ENCODE data around the gene RTTN.

The RTTN gene

DNA sequence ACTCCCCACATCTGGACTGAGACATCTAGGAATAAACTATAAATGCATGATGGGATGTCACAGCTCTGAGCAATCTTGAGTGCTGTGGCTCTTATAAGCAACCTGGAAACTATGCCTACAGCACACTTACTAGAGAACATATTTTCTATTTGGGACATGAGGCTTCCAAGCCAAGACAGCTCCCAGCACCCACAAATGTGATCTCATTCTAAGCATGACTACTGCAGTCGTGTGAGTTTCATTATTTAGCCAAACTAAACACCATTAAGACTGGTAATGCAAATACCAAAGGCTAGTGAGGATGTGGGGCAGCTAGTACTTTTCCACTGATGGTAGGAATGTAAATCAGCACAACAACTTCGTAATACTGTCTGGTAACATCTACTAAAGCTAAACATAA lies 72.5 kb downstream of the RTTN start:
- no peak overlapping the region for H3K27ac ChIP-seq (ENCODE audit: low read depth, low read length)
- peaks cover 28% of the 10 kb centered on the region; the same call in 1 of the 2 replicates for H3K36me3 ChIP-seq (ENCODE audit: low read length)
- H3K4me2 ChIP-seq (ENCODE audit: low read depth, low read length, poor library complexity, severe bottlenecking) = no peak overlapping the region
- H3K4me3 ChIP-seq (ENCODE audit: insufficient read depth, low read length, poor library complexity, severe bottlenecking) = no peak overlapping the region
- no peaks in the 10 kb centered on the region for H4K20me1 ChIP-seq (ENCODE audit: low read depth, low read length)
- no peaks in the 10 kb centered on the region for H3K9me3 ChIP-seq (ENCODE audit: insufficient read depth, low read length)
- TF ChIP-seq, protein P1, sequence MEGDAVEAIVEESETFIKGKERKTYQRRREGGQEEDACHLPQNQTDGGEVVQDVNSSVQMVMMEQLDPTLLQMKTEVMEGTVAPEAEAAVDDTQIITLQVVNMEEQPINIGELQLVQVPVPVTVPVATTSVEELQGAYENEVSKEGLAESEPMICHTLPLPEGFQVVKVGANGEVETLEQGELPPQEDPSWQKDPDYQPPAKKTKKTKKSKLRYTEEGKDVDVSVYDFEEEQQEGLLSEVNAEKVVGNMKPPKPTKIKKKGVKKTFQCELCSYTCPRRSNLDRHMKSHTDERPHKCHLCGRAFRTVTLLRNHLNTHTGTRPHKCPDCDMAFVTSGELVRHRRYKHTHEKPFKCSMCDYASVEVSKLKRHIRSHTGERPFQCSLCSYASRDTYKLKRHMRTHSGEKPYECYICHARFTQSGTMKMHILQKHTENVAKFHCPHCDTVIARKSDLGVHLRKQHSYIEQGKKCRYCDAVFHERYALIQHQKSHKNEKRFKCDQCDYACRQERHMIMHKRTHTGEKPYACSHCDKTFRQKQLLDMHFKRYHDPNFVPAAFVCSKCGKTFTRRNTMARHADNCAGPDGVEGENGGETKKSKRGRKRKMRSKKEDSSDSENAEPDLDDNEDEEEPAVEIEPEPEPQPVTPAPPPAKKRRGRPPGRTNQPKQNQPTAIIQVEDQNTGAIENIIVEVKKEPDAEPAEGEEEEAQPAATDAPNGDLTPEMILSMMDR (IDR thresholded peaks at IDR 0.05; ENCODE audit: insufficient read depth, low read length, poor library complexity, severe bottlenecking) = no peak
- TF ChIP-seq EZH2phosphoT487 (conservative IDR thresholded peaks at IDR 0.05; ENCODE audit: low read length) = no peak
- no peak overlapping the region for H2AFZ ChIP-seq (ENCODE audit: low read depth, low read length, severe bottlenecking)
- no peaks in the 10 kb centered on the region for H3K79me2 ChIP-seq (ENCODE audit: insufficient read depth, low read length)
- H3F3A ChIP-seq (ENCODE audit: insufficient read depth) = no peaks in the 10 kb centered on the region
- no peaks in the 10 kb centered on the region for H3K9me2 ChIP-seq (replicated peaks; ENCODE audit: insufficient read depth, low read length)
- H3K27me3 ChIP-seq (ENCODE audit: low read length) = no peaks in the 10 kb centered on the region
- H3K9ac ChIP-seq (ENCODE audit: low read length) = no peak overlapping the region

DNA sequence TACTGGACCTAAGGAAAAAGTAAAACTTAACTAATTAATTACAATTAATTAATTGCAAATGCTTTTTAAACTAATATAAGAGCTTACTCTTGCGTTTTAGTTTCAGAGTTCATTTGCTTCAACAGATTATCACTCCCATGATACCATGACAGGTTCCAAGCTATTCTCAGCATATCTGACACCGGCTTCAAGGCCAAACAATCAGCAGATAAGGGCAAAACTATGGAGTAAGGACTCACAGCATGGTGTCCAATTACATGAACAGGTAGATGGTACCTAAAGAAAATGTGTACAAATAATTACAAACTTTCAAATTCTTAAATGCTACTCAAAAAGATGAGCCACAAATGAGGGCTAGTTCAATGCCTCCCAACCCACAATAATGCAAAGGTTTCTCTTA lies 77.2 kb downstream of the RTTN start:
- no peak overlapping the region for H3K9ac ChIP-seq (ENCODE audit: low read length)
- H3K27ac ChIP-seq (ENCODE audit: low read depth, low read length) = no peak overlapping the region
- H3K4me2 ChIP-seq (ENCODE audit: low read depth, low read length, poor library complexity, severe bottlenecking) = no peak overlapping the region
- H2AFZ ChIP-seq (ENCODE audit: low read depth, low read length, severe bottlenecking) = no peak overlapping the region
- no peaks in the 10 kb centered on the region for H3K27me3 ChIP-seq (ENCODE audit: low read length)
- no peak overlapping the region for H3K4me3 ChIP-seq (ENCODE audit: insufficient read depth, low read length, poor library complexity, severe bottlenecking)
- no peaks in the 10 kb centered on the region for H3F3A ChIP-seq (ENCODE audit: insufficient read depth)
- H3K79me2 ChIP-seq (ENCODE audit: insufficient read depth, low read length) = no peaks in the 10 kb centered on the region
- H3K9me3 ChIP-seq (ENCODE audit: insufficient read depth, low read length) = no peaks in the 10 kb centered on the region
- H3K36me3 ChIP-seq (ENCODE audit: low read length) = peaks cover 29% of the 10 kb centered on the region; the same call in 1 of the 2 replicates
- H3K9me2 ChIP-seq (replicated peaks; ENCODE audit: insufficient read depth, low read length) = no peaks in the 10 kb centered on the region
- TF ChIP-seq EZH2phosphoT487 (conservative IDR thresholded peaks at IDR 0.05; ENCODE audit: low read length) = no peak
- TF ChIP-seq, protein P1 (IDR thresholded peaks at IDR 0.05; ENCODE audit: insufficient read depth, low read length, poor library complexity, severe bottlenecking) = no peak
- H4K20me1 ChIP-seq (ENCODE audit: low read depth, low read length) = no peaks in the 10 kb centered on the region

DNA sequence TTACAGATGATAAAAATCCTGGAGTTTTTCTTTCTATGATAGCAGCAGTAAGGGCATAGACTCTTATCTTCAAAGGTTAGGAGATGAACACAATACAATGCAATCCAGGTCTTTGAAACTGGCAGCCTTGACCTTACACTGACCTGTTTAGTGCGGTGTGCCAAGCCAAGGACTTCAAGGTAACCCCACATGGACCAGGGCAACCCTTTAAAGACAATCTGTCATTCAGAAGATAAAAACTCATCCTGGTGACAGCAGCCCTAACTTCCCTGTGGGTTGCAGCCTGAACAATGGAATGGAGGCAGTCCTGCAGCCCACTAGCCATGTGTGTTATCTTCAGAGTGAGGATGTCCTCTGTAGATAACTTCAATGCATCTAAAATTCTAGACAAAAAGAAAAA lies 78.1 kb downstream of the RTTN start:
- Histone ChIP-seq H3K27ac (ENCODE audit: low read depth, low read length) (no peak overlapping the region), H3K9ac (ENCODE audit: low read length) (no peak overlapping the region), H3K4me3 (ENCODE audit: insufficient read depth, low read length, poor library complexity, severe bottlenecking) (no peak overlapping the region), H3F3A (ENCODE audit: insufficient read depth) (no peaks in the 10 kb centered on the region), H4K20me1 (ENCODE audit: low read depth, low read length) (no peaks in the 10 kb centered on the region), H3K9me3 (ENCODE audit: insufficient read depth, low read length) (no peaks in the 10 kb centered on the region), H2AFZ (ENCODE audit: low read depth, low read length, severe bottlenecking) (no peak overlapping the region), H3K36me3 (ENCODE audit: low read length) (peaks cover 29% of the 10 kb centered on the region; the same call in 1 of the 2 replicates), H3K9me2 (replicated peaks; ENCODE audit: insufficient read depth, low read length) (no peaks in the 10 kb centered on the region), H3K27me3 (ENCODE audit: low read length) (no peaks in the 10 kb centered on the region), H3K4me2 (ENCODE audit: low read depth, low read length, poor library complexity, severe bottlenecking) (no peak overlapping the region), H3K79me2 (ENCODE audit: insufficient read depth, low read length) (no peaks in the 10 kb centered on the region)
- TF ChIP-seq EZH2phosphoT487 (conservative IDR thresholded peaks at IDR 0.05; ENCODE audit: low read length) = no peak
- TF ChIP-seq, protein P1 (IDR thresholded peaks at IDR 0.05; ENCODE audit: insufficient read depth, low read length, poor library complexity, severe bottlenecking) = no peak

Measured in SU-DHL-6 (cell line).